GM18858 (cell line): ENCODE results near the gene HFE.

Source experiments
- ATAC-seq: cut with Tn5 transposase; IDR thresholded peaks from one replicate; pipeline ENCODE4 v1.9.1; 2021; ENCODE audit not compliant: unreplicated experiment

Gene HFE

DNA sequence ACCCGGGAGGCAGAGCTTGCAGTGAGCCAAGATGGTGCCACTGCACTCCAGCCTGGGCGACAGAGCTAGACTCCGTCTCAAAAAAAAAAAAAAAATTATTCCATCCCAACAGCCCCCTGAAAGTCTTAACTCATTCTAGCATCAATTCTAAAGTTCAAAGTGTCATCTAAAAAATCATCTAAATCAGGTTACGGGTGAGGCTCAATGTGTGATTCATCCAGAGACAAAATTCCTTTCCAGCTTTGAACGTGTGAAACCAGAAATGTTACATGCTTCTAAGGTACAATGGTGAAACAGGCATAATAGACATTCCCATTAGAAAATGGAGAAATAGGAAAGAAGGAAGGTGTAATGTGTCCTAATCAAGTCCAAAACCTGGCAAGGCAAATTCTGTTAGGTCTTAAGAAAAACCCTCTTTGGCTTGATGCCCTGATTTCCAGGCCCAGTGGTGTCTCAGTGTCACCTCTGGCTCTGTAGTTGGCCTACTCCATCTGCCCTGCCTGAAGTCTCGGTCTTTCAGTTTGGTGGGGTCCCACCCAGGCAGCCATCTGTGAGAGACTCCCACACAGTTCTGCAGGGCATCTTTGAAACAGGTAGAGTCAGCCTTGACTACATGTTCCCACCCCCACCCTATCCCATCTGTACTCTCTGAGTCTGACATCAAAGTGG is 43.5 kb downstream of the HFE start:
- no peak for ATAC-seq

DNA sequence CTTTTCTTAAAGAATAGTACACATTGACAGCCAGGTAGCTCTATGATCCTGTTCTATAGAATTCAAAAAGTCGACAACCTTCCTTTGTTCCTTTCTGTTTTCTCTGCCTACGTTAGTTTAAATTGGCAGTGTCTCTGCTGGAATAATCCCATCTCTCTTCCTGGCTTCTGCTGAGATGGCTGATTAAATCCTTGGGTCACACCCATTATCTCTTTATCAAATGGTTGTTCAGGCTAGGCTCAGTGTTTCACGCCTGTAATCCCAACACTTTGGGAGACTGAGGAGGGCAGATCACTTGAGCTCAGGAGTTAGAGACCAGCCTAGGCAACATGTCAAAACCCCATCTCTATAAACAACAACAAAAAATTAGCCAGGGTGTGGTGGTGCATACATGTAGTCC is 44.4 kb downstream of the HFE start:
- no peak for ATAC-seq

DNA sequence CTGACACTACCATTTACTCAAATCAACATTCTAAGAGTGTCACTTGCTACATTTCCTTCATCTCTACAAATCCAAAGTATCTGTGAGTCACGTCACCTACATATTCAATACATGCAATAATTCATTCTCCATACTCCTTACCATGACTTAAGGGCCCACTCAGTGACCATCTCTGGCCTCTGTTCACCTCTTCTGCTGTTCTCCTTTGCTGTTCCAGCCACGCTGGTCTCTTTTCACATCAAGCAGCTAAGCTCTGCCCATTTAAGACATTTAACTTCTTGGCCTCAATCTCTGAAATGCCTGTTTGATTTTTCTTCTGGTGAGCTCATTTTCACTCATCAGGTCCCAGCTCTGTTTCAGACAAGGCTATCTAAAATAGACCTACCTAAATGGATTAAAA is 46.5 kb downstream of the HFE start:
- ATAC-seq: no peak

DNA sequence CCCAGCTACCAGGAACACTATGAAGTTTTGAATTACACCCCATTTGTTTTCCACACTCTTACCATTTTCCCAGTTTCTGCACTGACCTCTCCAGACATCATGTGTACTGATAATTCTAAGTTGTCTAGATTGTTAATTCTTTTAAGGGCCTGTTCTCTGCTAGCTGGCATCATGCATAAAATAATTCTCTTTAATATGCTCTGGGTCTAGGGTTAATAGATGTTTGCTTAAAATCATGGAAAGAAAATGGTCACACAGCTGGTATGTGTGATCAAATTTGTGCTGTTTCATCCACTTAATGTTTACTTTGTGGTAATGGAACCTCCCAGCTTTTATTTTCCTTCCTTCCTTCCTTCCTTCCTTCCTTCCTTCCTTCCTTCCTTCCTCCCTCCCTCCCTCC is 49.1 kb downstream of the HFE start:
- no peak for ATAC-seq

DNA sequence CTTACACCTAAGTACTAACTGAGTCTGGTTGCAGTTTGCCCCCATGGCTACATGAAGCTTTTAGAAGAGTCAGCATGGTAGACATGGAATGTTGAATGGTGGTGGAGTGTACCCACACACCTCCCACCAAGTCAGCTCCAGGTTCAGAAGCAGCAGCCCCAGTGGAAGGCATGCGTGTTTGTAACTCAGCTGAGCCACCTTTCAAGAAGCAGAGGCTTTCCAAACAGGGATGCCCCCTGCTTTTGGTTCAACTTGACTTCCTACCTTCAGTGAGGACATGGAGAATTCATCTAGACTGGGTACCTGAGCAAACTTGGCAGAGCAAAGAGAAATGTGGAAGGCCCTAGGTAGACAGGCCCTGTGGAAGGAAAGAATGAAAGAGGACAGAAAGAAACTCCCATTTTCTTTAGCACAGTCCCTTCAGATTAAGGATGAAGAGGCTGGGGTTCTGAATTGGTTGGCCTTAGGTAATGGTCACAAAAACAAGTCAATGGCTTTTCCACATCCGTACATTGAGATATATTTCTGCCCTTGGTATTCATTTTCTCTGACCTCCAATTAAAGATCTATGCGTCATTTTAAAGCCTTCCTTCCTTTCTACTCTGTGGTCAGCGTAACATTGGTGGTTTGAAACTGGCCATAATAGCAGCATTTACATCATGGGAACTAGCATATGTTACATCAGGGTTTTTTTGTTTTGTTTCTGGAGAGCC is 53.2 kb downstream of the HFE start:
- ATAC-seq: no peak

DNA sequence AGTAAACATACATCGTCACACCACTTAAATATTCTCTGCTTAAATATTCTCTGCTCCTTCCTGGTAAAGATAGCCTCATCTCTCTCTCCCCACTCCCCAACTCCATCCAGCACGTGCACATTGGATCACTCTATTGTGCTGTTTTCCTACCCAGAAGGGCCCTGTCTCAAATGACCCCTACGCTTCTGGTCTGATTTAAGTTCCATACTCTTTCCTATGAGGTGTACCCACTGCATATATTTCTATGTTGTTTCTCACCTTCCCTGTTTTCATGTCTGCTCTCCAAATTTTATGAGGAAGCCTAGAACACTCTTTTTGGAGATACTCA is 53.7 kb downstream of the HFE start:
- no peak for ATAC-seq

DNA sequence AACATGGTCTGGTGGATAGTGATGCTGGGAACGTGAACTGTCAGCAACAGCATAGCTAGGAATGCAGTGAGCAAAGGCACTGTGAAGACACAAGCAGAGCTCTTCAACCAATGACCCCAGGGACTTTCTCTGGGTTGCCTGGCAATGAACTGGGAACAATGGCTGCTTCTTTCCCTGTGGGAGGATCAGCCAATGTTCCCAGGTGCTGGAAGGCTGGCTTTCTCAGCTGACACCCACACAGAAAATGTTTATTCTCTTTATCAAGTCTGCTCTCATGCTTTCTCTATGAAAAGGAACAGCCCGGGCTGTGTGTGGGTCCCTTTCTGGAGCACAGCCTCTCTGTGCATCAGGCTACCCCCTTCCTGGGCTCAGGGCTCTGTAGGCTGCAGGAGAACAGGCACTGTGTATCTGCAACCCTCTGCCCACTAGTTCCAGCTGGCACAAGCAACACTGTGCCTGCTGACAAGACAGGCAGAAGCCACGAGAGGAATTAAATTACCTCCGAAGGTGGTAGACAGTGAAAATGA is 54.2 kb downstream of the HFE start:
- ATAC-seq: no peak

DNA sequence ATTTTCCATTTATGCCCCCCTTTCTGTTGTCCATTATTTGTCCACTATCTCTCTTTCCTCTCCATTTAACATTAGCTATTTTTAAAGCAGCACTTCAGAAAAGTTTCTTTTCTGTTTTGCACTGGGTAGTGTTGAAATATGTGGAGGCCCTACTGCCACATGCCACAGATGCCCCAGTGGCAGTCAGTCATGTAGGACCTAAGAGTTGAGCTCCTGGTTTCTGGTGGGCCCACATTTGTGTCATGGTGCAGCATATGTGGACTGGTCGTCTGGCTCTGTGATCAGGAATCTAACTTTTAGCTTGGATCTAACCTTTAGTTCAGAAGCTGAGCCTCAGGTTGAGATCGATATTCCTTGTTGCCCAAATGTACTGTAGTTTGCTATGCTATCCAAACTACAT is 54.8 kb downstream of the HFE start:
- no peak for ATAC-seq
